A673 (cell line): Measurements from ENCODE around the gene CLCNKB. TPM values are rescaled to one million over a fixed set of nuclear protein-coding genes. Genes with fewer than 3 reads are reported as not detected.

Experiments
- Bru-seq: library from RNA; stranded (reverse); fragments of 400-500 nt; gene quantifications from one replicate; lab custom pipeline; 2021; lab: Mats Ljungman, UMichigan
- BruChase-seq, 2 experiments: library from RNA; stranded (reverse); fragments of 400-500 nt; gene quantifications; one replicate each; lab custom pipeline; 2021; lab: Mats Ljungman, UMichigan
- BruUV-seq: library from RNA; stranded (reverse); fragments of 400-500 nt; replicated peaks from 2 replicates; lab custom pipeline; 2021; lab: Mats Ljungman, UMichigan
- CTCF ChIA-PET: fragments of 300-600 bp; sonication (Branson Sonifier 250); formaldehyde crosslinking; loops from one replicate; lab custom pipeline; 2022; ENCODE audit warnings: antibody characterized with exemption; lab: Charles Lee
- POLR2A ChIA-PET: fragments of 300-600 bp; sonication (Branson Sonifier 250); formaldehyde crosslinking; loops from one replicate; lab custom pipeline; 2022; ENCODE audit warnings: antibody characterized with exemption; ENCODE audit not compliant: low non-redundant PET; lab: Charles Lee
- DNase-seq: peaks from one replicate; pipeline ENCODE4 v3.0.0-alpha.2; 2015; ENCODE audit warnings: low spot score
- H3K27ac ChIP-seq: fragments of 200-600 bp; sonication (generic); 2 replicates; pipeline ENCODE4 v1.5.1; 2016; ENCODE audit warnings: mixed run types, low read depth, mild to moderate bottlenecking, mixed read lengths, antibody characterized with exemption, low read length; ENCODE audit not compliant: poor library complexity, severe bottlenecking
- H3K27me3 ChIP-seq: fragments of 200-600 bp; sonication (generic); replicated peaks from 2 replicates; pipeline ENCODE4 v1.6.1; 2017; ENCODE audit warnings: mixed run types, low read depth, mild to moderate bottlenecking, mixed read lengths, antibody characterized with exemption, low read length; ENCODE audit not compliant: insufficient read depth, poor library complexity
- H3K36me3 ChIP-seq: fragments of 200-600 bp; sonication (generic); 2 replicates; pipeline ENCODE4 v1.6.1; 2016; ENCODE audit warnings: mixed run types, mild to moderate bottlenecking, mixed read lengths, antibody characterized with exemption, low read length; ENCODE audit not compliant: insufficient read depth, poor library complexity, severe bottlenecking
- H3K4me1 ChIP-seq: fragments of 200-600 bp; sonication (generic); 2 replicates; pipeline ENCODE4 v1.6.1; 2017; ENCODE audit warnings: mixed run types, mild to moderate bottlenecking, mixed read lengths, antibody characterized with exemption, low read length; ENCODE audit not compliant: insufficient read depth, poor library complexity, severe bottlenecking
- H3K4me3 ChIP-seq: fragments of 200-600 bp; sonication (generic); 2 replicates; pipeline ENCODE4 v1.5.1; 2016; ENCODE audit warnings: low read depth, mixed run types, mild to moderate bottlenecking, mixed read lengths, low read length; ENCODE audit not compliant: poor library complexity, severe bottlenecking
- H3K9me3 ChIP-seq: fragments of 200-600 bp; sonication (generic); 2 replicates; pipeline ENCODE4 v1.6.1; 2016; ENCODE audit warnings: mixed run types, low read depth, mild to moderate bottlenecking, mixed read lengths, antibody characterized with exemption, low read length; ENCODE audit not compliant: poor library complexity, severe bottlenecking
- EZH2 ChIP-seq: fragments of 200-600 bp; sonication (generic); IDR thresholded peaks from 2 replicates; pipeline ENCODE4 v1.6.1; 2017; ENCODE audit warnings: borderline replicate concordance, low read depth, mild to moderate bottlenecking, mixed read lengths, antibody characterized with exemption, low read length; ENCODE audit not compliant: poor library complexity, severe bottlenecking
- intact Hi-C: fragments of 100-400 bp; cut with micrococcal nuclease; formaldehyde crosslinking; loops from one replicate; pipeline ENCODE4 v1.10.0; 2022; ENCODE audit not compliant: unreplicated experiment
- long read RNA-seq: library from polyadenylated mRNA; stranded (forward); transcript quantifications from one replicate; pipeline ENCODE4 v2.0.0, GENCODE V29; 2022
- total RNA-seq: library from RNA; stranded (reverse); gene quantifications from 2 replicates; pipeline ENCODE4 v1.2.3, GENCODE V29; 2021
- TF ChIP-seq, protein P1 (sequence below): fragments of 300-800, 200-600 bp; sonication (generic); conservative IDR thresholded peaks from 2 replicates; pipeline ENCODE4 v1.5.1; 2017; ENCODE audit warnings: low read depth, mild to moderate bottlenecking, antibody characterized with exemption, low read length, moderate library complexity, mixed read lengths

Gene CLCNKB
- total RNA-seq (0.13 TPM in 1 of 2 replicates, not detected in the other), Bru-seq, nascent RNA (not detected), BruChase-seq, experiment 1, labeled RNA remaining after a 2-hour chase (percentile 10 among the genes with signal in this experiment), BruChase-seq, experiment 2, labeled RNA remaining after a 6-hour chase (percentile 8 among the genes with signal in this experiment)
- long read RNA-seq, partial matches to known transcripts = 1 of 2 reads
- long read RNA-seq, other reads (novel, unspliced or antisense) = 1 of 2 reads

GRCh38 chr1:16043521-16043920, at the start of gene CLCNKB:
Gene CLCNKB (plus strand): TSS chr1:16043782. CDS start chr1:16044493, 711 bp downstream.
- no peaks in the 10 kb centered on the region for H3K27me3 ChIP-seq
- intact Hi-C loops = no loop called here
- DNase-seq = no peak
- ChIA-PET POLR2A (no interaction called here), CTCF (no interaction called here)
- BruUV-seq = no TSS peak
- TF ChIP-seq, protein P1, sequence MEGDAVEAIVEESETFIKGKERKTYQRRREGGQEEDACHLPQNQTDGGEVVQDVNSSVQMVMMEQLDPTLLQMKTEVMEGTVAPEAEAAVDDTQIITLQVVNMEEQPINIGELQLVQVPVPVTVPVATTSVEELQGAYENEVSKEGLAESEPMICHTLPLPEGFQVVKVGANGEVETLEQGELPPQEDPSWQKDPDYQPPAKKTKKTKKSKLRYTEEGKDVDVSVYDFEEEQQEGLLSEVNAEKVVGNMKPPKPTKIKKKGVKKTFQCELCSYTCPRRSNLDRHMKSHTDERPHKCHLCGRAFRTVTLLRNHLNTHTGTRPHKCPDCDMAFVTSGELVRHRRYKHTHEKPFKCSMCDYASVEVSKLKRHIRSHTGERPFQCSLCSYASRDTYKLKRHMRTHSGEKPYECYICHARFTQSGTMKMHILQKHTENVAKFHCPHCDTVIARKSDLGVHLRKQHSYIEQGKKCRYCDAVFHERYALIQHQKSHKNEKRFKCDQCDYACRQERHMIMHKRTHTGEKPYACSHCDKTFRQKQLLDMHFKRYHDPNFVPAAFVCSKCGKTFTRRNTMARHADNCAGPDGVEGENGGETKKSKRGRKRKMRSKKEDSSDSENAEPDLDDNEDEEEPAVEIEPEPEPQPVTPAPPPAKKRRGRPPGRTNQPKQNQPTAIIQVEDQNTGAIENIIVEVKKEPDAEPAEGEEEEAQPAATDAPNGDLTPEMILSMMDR = no peak
- TF ChIP-seq EZH2 = no peak
- no peaks in the 10 kb centered on the region for H3K36me3 ChIP-seq
- H3K9me3 ChIP-seq = no peaks in the 10 kb centered on the region
- no peak within 1 kb of the TSS for H3K27ac ChIP-seq
- no peak within 1 kb of the TSS for H3K4me3 ChIP-seq
- no peaks in the 10 kb centered on the region for H3K4me1 ChIP-seq

DNA sequence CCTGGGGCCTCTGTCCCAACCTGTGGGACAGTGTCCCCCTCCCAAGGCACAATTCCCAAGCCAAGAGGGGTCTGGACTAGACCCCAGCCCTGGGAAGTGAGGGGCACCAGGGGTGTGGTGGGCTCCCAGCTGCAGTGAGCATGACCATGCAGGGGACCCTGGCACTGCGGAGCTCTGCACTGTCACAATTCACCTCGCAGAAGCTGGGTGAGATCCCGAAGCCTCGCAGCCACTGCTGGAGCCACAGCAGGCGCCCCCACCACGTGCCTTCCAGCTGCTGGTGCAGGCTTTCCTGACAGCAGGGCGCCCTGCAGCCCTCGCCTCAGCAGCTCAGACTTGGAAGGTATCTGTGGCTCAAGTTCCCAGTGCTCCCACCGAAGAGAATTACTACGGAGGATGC, 49.5 kb upstream of the CLCNKB start:
- no peak overlapping the region for H3K4me3 ChIP-seq
- CTCF ChIA-PET = no interaction called here
- H3K9me3 ChIP-seq = no peaks in the 10 kb centered on the region
- TF ChIP-seq, protein P1 = no peak
- no peak for TF ChIP-seq EZH2
- no peaks in the 10 kb centered on the region for H3K4me1 ChIP-seq
- no peaks in the 10 kb centered on the region for H3K27me3 ChIP-seq
- H3K36me3 ChIP-seq = no peaks in the 10 kb centered on the region
- POLR2A ChIA-PET = no interaction called here
- no peak overlapping the region for H3K27ac ChIP-seq
- no TSS peak for BruUV-seq
- DNase-seq = no peak
- intact Hi-C loops = no loop called here

- Histone ChIP-seq H3K9me3 (no peaks in the 10 kb centered on the region), H3K4me1 (no peaks in the 10 kb centered on the region), H3K36me3 (no peaks in the 10 kb centered on the region), H3K27ac (no peak overlapping the region), H3K4me3 (no peak overlapping the region), H3K27me3 (no peaks in the 10 kb centered on the region)
- intact Hi-C loops = no loop called here
- DNase-seq = peak; percentile 29
- TF ChIP-seq EZH2 = no peak
- TF ChIP-seq, protein P1 = peak; percentile 62
- no TSS peak for BruUV-seq
- CTCF ChIA-PET = no interaction called here
- POLR2A ChIA-PET = no interaction called here
These were observed 48.8 kb upstream of the CLCNKB start for GRCh38 chr1:15994590-15995351.
